ENCODE data around the gene FOXP1.

Gene FOXP1

GRCh38 chr3:70916375-70917055 is 667.0 kb downstream of the FOXP1 start:
- no peak for DNase-seq

DNA sequence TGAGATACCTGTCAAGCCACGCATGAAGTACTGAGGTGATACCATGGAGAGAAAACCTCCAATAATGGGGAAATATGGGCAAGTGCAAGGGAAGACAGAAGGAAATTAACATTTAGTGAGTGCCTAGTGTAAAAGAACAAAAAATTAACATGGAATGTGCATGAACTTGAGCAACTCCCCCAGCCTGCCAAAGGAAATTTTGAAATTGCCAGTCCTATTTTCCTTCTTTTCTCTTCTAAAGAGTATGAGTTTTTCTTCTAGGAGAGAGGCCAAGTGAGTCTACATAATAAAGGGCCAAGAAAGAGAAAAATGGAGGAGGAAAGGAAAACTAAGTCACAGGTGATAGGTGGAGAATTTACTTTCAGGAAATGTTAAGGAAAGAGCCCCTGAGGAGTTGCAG is 668.7 kb downstream of the FOXP1 start:
- no peak for DNase-seq

DNA sequence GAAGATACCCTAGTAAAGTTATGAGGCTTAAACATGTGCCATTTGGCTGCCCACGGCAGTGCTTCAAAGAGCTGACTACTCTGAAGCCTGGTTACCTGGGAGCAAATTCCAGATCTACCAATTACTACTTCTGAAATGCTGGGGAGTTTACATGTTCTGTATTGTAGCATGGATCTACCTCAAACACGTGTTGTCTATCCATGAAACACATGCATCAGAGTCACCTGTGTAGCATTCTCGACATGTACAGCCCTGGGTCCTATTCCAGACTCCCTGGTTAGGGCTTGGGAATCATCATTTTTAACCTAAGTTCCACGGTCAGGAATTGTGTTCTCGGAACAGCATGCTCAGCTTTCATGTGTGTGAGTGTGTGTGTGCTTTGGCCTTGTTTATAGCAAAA is 671.8 kb downstream of the FOXP1 start:
- DNase-seq: no peak

GRCh38 chr3:70905491-70905890 is 678.0 kb downstream of the FOXP1 start:
- no peak for DNase-seq

All from NCI-H774 (cell line).